ENCODE data around the gene BTNL9.
"Not testable (repeated sequence)": the region's sequence is repeated elsewhere in the genome, so short reads cannot be mapped to it uniquely, and the experiment has no call there.

BTNL9 gene

DNA sequence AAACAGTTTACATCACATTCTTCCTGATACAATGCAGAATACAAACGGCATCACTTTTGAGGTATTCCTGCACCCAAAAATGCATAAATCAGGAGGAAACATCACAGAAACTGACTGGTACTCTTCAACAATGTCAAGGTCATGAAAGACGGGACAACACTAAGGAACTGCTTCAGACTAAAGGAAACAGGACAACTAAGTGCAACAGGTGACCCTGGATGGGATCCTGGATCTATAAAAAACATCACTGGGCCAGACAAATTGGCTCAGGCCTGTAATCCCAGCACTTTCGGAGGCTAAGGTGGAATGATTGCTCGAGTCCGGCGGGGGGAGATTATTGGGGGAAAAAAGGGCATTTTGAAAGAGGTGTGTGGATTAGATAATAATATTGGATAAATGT, 22.6 kb downstream of the BTNL9 start:
- DNase-seq: no peak

DNA sequence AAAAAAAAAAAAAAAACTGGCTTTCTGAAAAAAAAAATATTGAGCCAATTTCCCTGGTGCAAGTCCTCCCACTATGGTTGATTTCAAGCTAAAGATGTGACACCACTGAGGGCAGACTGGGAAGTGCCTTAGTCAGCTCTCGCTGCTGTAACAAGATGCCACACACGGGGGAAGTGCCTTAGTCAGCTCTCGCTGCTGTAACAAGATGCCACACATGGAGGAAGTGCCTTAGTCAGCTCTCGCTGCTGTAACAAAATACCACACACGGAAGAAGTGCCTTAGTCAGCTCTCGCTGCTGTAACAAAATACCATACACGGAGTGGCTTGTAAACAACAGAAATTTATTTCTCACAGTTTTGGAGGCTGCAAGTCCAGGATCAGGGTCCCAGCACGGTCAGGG, 23.4 kb downstream of the BTNL9 start:
- no peak for DNase-seq

DNA sequence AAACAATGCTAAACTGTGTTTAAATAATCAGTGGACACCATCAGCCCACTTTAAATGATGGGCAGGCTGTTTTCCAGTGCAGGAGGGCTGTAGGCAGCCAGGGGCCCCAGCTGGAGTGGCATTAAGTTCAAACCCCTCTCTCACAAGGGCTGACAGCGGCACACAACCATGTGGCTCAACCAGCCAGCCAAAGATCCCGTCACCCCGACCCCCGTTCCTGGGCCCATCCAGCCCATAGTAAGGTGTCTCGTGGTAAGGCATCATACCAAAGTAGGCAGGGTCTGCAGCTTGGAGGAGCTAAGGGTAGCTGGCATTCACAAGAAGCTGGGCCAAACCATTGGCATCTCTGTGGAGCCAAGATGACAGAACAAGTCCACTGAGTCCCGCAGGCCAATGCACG, 24.9 kb downstream of the BTNL9 start:
- no peak for DNase-seq

- DNase-seq: no peak
Observed at GRCh38 chr5:181069767-181070491, 29.9 kb downstream of the BTNL9 start.

DNA sequence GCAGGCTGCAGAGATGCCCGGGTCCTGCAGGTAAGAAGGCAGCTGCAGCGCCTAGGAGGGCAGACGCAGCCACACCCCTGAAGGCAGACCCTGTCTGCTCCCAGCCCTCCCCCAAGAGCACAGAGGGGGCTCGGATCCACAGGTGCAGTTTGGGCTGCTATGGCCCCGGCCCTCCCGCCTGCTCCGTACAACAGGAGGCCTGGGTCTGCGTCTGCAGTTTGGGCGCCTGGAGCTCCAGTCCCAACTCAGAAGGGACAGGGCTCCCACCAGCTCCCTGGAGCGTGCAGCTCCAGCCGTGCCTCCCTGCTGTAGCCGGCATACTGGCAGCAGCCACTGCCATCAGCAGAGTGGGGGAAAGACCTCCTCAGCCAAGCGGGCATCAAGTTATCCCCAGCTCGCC, 30.5 kb downstream of the BTNL9 start:
- no peak for DNase-seq

- DNase-seq: no peak
Observed at GRCh38 chr5:181071257-181071656, 31.2 kb downstream of the BTNL9 start.

- DNase-seq: no peak
Observed at GRCh38 chr5:181076920-181077319, 36.9 kb downstream of the BTNL9 start.

DNA sequence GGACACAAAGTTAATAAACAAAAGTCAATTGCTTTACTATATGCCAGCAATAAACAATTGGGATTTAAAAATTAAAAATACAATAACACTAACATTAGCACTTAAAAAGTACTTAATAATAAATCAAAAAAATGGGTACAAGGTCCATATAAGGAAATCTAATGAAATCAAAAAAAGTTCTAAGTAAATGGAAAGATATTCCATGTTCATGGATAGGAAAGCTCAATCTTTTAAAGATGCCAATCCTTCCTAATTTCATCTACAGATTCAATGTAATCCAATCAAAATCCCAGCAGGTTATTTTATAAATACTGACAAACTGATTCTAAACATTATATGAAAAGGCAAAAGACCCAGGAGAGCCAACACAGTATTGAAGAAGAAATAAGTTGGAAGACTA, 41.9 kb downstream of the BTNL9 start:
- no peak for DNase-seq

- no peak for DNase-seq
Observed at GRCh38 chr5:181084621-181085195, 44.6 kb downstream of the BTNL9 start.

DNA sequence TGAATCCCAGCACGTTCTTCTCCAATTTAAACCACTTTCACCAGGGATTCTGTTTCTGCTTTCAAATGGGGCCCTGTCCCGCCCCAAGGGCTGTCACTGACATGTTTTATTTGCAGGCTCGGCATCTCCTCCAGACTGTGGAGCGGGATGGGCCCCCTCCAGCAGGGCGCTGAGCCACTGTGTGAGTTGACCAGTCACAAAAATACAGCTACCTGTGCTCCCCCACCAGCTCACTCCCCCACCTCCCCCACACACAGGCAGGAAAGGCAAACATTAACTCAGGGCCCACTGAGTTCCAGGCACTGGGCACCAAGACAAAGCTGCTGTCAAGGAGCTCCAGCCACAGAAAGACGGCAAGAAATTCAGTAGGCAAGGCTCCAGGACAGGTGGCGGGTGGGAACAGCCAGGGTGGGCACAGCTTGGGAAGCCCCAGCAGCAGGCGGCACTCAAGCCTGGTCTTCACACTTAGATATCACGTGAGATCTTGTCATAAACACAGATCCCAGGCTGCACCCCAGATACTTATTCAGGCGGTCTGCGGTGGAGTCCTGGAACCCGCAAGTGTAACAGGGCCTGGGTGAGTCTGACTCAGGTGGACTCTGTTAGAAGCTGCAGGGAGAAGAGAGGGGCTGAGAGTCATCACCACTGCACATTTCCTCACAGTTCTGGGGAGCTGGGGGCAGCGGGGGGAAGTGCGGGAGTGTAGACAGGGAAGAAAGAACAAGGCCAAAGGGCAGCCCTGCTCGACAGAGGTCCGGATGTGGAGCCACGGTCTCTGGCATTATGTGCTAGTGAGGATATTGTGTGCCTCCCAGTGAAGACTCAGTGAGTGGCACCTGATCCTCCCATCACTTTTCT, 46.2 kb downstream of the BTNL9 start:
- DNase-seq: no peak

DNA sequence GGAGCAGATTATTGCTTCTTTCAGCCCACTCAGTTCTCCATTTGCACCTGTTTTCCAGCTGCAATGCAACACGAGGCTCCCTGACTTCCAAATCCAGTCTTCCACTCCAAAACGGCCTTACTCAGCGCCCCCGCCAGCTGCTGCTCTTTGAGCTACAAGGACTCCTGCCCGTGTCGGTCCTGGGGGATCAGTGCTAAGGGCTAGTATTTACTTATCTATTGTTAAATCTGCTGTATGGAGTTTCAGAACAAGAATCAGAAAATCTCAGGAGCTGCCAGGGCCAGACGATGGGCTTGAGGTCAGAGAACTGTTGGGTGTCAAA, 46.8 kb downstream of the BTNL9 start:
- no peak for DNase-seq

DNA sequence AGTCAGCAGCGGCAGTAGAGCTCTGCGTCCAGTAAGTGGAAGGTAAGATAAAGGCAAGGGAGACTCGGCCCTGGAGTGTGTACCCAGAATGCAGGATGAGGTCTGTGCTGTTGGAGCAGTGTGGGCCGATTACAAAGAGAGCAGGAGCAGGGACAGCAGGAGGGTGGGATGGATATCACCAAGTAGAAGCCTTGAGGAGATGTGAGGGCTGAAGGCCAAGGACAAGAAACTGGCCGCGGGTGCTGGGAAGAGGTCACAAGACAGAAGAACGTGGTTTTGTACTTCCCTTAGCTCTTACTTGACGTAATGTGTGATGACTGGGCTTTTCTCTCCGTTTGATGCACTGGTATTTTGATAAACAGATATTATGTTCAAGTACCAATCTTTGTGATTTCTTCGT, 47.2 kb downstream of the BTNL9 start:
- no peak for DNase-seq

GRCh38 chr5:181088289-181088688, 48.2 kb downstream of the BTNL9 start:
- no peak for DNase-seq

GRCh38 chr5:181092428-181092827, 52.4 kb downstream of the BTNL9 start:
- DNase-seq: no peak

GRCh38 chr5:181095162-181095561, 55.1 kb downstream of the BTNL9 start:
- DNase-seq: not testable (repeated sequence)

GRCh38 chr5:181096721-181097382, 56.8 kb downstream of the BTNL9 start:
- not testable (repeated sequence) for DNase-seq

GRCh38 chr5:181097383-181097753, 57.3 kb downstream of the BTNL9 start:
- DNase-seq: not testable (repeated sequence)

DNA sequence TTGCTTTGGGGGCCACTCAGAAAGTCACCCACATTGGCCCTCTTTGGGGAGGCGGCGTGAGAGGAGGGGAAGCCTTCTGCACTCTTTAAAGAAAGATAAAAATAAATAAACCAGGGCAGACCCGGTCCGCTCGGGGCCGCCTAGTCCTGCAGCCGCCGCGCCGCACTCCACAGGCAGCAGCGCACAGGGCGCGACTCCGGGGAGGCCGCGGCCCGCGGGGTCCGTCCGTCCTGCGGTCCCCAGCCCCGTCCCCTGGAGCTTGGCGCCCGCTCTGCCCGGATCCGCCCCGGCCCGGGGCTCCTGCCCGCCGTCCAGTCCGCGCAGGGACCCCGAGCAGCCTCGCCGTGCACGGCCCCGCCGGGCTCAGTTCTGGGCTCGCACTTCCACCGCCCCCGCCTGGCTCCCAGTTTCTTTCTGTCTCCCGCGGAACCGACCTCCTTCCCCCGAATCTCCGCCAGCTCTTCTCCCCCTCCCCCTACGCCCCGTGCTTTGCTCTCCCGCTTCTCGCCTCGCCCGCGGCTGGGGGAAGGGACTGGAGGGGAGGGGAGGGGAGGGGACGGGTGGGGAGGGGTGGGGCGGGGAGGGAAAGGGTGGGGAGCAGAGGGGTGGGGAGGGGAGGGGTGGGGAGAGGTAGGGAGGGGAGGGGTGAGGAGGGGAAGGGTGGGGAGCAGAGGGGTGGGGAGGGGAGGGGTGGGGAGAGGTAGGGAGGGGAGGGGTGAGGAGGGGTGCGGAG, 57.9 kb downstream of the BTNL9 start:
- not testable (repeated sequence) for DNase-seq

- no peak for DNase-seq
Observed at GRCh38 chr5:181098762-181099601, 58.9 kb downstream of the BTNL9 start.

GRCh38 chr5:181099602-181100086, 59.6 kb downstream of the BTNL9 start:
- DNase-seq: no peak

- DNase-seq: no peak
Observed at GRCh38 chr5:181100121-181100875, 60.2 kb downstream of the BTNL9 start.
